CD4-positive, alpha-beta T cell (primary cell): ENCODE results near the gene KRTAP20-1. TPM values are rescaled to one million over a fixed set of nuclear protein-coding genes. Genes with fewer than 3 reads are reported as not detected.

Experiments
- ATAC-seq: fragments of 200-7000 bp; cut with Tn5 transposase; one replicate; pipeline ENCODE4 v1.10.0; 2022; ENCODE audit warnings: mild to moderate bottlenecking; ENCODE audit not compliant: poor library complexity
- CTCF ChIA-PET: fragments of 350-600 bp; sonication (Branson Sonifier 250); formaldehyde crosslinking; loops from one replicate; lab custom pipeline; 2021; ENCODE audit warnings: antibody characterized with exemption, inconsistent platforms; lab: Charles Lee
- POLR2A ChIA-PET: fragments of 350-600 bp; sonication (Branson Sonifier 250); formaldehyde crosslinking; loops from one replicate; lab custom pipeline; 2021; ENCODE audit warnings: antibody characterized with exemption, inconsistent platforms; lab: Charles Lee
- DNase-seq, 14 experiments: peaks; one replicate each; pipeline ENCODE4 v3.0.0-alpha.2; 2013 to 2020; ENCODE audit warnings: mixed read lengths in 2 of 14
- H3K27ac ChIP-seq, 2 donors: one replicate each; pipeline versions ENCODE4 v1.5.1 to v1.7.0; 2013; ENCODE audit warnings: low read length in 2 of 2, low read depth in 1 of 2, mild to moderate bottlenecking in 1 of 2
- H3K27me3 ChIP-seq, 2 experiments: 1 replicate in 1 of 2; 2 replicates in 1 of 2; pipeline versions ENCODE4 v1.6.1 to v1.7.0; 2013; ENCODE audit warnings: low read length in 2 of 2, control low read depth in 1 of 2, mild to moderate bottlenecking in 1 of 2, moderate library complexity in 1 of 2; ENCODE audit not compliant: insufficient read depth in 2 of 2, control insufficient read depth in 1 of 2
- H3K36me3 ChIP-seq: one replicate; pipeline ENCODE4 v1.6.1; 2013; ENCODE audit warnings: low read length, control low read depth; ENCODE audit not compliant: insufficient read depth
- H3K4me1 ChIP-seq: one replicate; pipeline ENCODE4 v1.6.1; 2013; ENCODE audit warnings: low read length, control low read depth; ENCODE audit not compliant: insufficient read depth
- H3K4me3 ChIP-seq: one replicate; pipeline ENCODE4 v1.5.1; 2013; ENCODE audit warnings: mild to moderate bottlenecking, low read length, moderate library complexity
- H3K9me3 ChIP-seq, 2 experiments: 1 replicate in 1 of 2; 2 replicates in 1 of 2; pipeline versions ENCODE4 v1.6.1 to v1.7.0; 2013; ENCODE audit warnings: low read length in 2 of 2, mild to moderate bottlenecking in 2 of 2, control low read depth in 1 of 2, moderate library complexity in 1 of 2; ENCODE audit not compliant: control insufficient read depth in 1 of 2, insufficient read depth in 1 of 2
- H3K27ac Mint-ChIP-seq: one replicate; pipeline ENCODE4 v1.8.0; 2020; ENCODE audit warnings: mixed read lengths
- H3K27me3 Mint-ChIP-seq: one replicate; pipeline ENCODE4 v1.8.0; 2021; ENCODE audit warnings: mixed read lengths
- H3K36me3 Mint-ChIP-seq: one replicate; pipeline ENCODE4 v1.8.0; 2021; ENCODE audit warnings: low read depth, mixed read lengths
- H3K4me1 Mint-ChIP-seq: one replicate; pipeline ENCODE4 v1.8.0; 2021; ENCODE audit warnings: low read depth, mixed read lengths
- H3K4me3 Mint-ChIP-seq: one replicate; pipeline ENCODE4 v1.8.0; 2020; ENCODE audit warnings: mild to moderate bottlenecking, mixed read lengths
- H3K9me3 Mint-ChIP-seq: one replicate; pipeline ENCODE4 v1.8.0; 2020; ENCODE audit warnings: mixed read lengths
- intact Hi-C, 2 experiments: fragments of 100-400 bp; cut with DNase I in 1 of 2; cut with micrococcal nuclease in 1 of 2; formaldehyde crosslinking; loops; one replicate each; pipeline versions ENCODE4 v1.15.1 to v1.9.0; 2023 to 2025; cut with DNase I, micrococcal nuclease
- total RNA-seq, 174 experiments: library from RNA in 2 of 174; stranded (reverse) in 2 of 174; gene quantifications; one replicate each; pipeline ENCODE4 v1.2.3 and lab custom pipeline; 2021 to 2026
- TF ChIP-seq, protein P1 (sequence below): fragments of 200-600 bp; IDR thresholded peaks from one replicate; pipeline ENCODE4 v1.8.0; 2022; ENCODE audit warnings: antibody characterized with exemption, mild to moderate bottlenecking

KRTAP20-1 gene
- total RNA-seq, 2 experiments from 2014 or later: not detected

DNA sequence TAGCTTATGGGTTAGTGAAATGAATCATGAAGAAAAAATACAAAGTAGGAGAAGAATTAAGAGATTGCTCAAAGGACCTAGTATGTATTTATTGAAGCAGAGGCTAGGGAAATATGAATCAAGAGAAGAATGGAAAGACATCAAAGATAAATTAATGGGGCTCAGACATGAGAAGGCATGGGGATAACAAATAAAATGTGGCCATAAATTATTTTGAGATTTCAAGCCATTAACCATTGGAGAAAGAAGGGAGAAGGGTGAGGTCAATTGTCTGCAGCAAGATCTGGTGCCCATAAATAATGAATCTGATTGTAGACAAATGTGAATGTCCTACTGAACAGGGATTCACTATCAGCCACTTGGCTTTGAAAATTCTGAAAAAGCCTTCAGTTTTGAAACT is 36.7 kb downstream of the KRTAP20-1 start:
- CTCF ChIA-PET: no interaction called here
- Histone ChIP-seq H3K9me3 (no peaks in the 10 kb centered on the region), H3K27me3 (no peaks in the 10 kb centered on the region), H3K36me3 (no peaks in the 10 kb centered on the region), H3K27ac (no peak overlapping the region), H3K4me1 (no peaks in the 10 kb centered on the region), H3K4me3 (no peak overlapping the region)
- TF ChIP-seq, protein P1, sequence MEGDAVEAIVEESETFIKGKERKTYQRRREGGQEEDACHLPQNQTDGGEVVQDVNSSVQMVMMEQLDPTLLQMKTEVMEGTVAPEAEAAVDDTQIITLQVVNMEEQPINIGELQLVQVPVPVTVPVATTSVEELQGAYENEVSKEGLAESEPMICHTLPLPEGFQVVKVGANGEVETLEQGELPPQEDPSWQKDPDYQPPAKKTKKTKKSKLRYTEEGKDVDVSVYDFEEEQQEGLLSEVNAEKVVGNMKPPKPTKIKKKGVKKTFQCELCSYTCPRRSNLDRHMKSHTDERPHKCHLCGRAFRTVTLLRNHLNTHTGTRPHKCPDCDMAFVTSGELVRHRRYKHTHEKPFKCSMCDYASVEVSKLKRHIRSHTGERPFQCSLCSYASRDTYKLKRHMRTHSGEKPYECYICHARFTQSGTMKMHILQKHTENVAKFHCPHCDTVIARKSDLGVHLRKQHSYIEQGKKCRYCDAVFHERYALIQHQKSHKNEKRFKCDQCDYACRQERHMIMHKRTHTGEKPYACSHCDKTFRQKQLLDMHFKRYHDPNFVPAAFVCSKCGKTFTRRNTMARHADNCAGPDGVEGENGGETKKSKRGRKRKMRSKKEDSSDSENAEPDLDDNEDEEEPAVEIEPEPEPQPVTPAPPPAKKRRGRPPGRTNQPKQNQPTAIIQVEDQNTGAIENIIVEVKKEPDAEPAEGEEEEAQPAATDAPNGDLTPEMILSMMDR: no peak
- DNase-seq (no peak), ATAC-seq (no peak)
- H3K27me3 Mint-ChIP-seq: no peaks in the 10 kb centered on the region
- no peaks in the 10 kb centered on the region for H3K36me3 Mint-ChIP-seq
- no peaks in the 10 kb centered on the region for H3K4me1 Mint-ChIP-seq
- no peaks in the 10 kb centered on the region for H3K9me3 Mint-ChIP-seq
- no peak overlapping the region for H3K4me3 Mint-ChIP-seq
- intact Hi-C loops: no loop called here
- POLR2A ChIA-PET: no interaction called here
- no peak overlapping the region for H3K27ac Mint-ChIP-seq

Other genes starting within 250 kb of the KRTAP20-1 start
- gene KRTAP13-2, start 244.2 kb upstream of the KRTAP20-1 start, total RNA-seq: not detected
- gene KRTAP13-1, start 220.4 kb upstream of the KRTAP20-1 start, total RNA-seq: not detected
- not detected for gene KRTAP13-3, start 190.5 kb upstream of the KRTAP20-1 start, total RNA-seq
- gene KRTAP13-4, start 186.2 kb upstream of the KRTAP20-1 start, total RNA-seq: not detected
- gene KRTAP15-1, start 176.2 kb upstream of the KRTAP20-1 start, total RNA-seq: not detected
- not detected for gene KRTAP19-1, start 136.1 kb upstream of the KRTAP20-1 start, total RNA-seq
- not detected for gene KRTAP19-2, start 129.0 kb upstream of the KRTAP20-1 start, total RNA-seq
- not detected for gene KRTAP19-3, start 124.4 kb upstream of the KRTAP20-1 start, total RNA-seq
- gene KRTAP19-4, start 119.3 kb upstream of the KRTAP20-1 start, total RNA-seq: not detected
- not detected for gene KRTAP19-5, start 114.3 kb upstream of the KRTAP20-1 start, total RNA-seq
- not detected for gene KRTAP19-6, start 74.6 kb upstream of the KRTAP20-1 start, total RNA-seq
- not detected for gene KRTAP19-7, start 55.1 kb upstream of the KRTAP20-1 start, total RNA-seq
- gene KRTAP22-2, start 26.0 kb upstream of the KRTAP20-1 start, total RNA-seq: not detected
- gene KRTAP6-3, start 24.0 kb upstream of the KRTAP20-1 start, total RNA-seq: not detected
- gene KRTAP6-2, start 17.5 kb upstream of the KRTAP20-1 start, total RNA-seq: not detected
- gene KRTAP22-1, start 15.3 kb upstream of the KRTAP20-1 start, total RNA-seq: not detected
- not detected for gene KRTAP6-1, start 2.5 kb upstream of the KRTAP20-1 start, total RNA-seq
- not detected for gene KRTAP20-4, start 4.2 kb downstream of the KRTAP20-1 start, total RNA-seq
- not detected for gene KRTAP20-2, start 18.8 kb downstream of the KRTAP20-1 start, total RNA-seq
- gene KRTAP20-3, start 26.4 kb downstream of the KRTAP20-1 start, total RNA-seq: not detected
- gene KRTAP21-3, start 102.4 kb downstream of the KRTAP20-1 start, total RNA-seq: not detected
- not detected for gene KRTAP21-2, start 130.8 kb downstream of the KRTAP20-1 start, total RNA-seq
- not detected for gene KRTAP21-1, start 139.0 kb downstream of the KRTAP20-1 start, total RNA-seq
- gene KRTAP8-1, start 196.8 kb downstream of the KRTAP20-1 start, total RNA-seq: not detected
- not detected for gene KRTAP7-1, start 213.3 kb downstream of the KRTAP20-1 start, total RNA-seq